A549 (cell line): ENCODE data around the gene MXRA5.

Experiments
- CBX8 ChIP-seq: fragments of 200-600 bp; sonication (generic); IDR thresholded peaks from 2 replicates; pipeline ENCODE4 v1.6.1; 2016
- EHMT2 ChIP-seq: fragments of 200-600 bp; sonication (generic); IDR thresholded peaks from 2 replicates; pipeline ENCODE4 v1.6.1; 2016; ENCODE audit warnings: antibody characterized with exemption, low read depth, mild to moderate bottlenecking, moderate library complexity
- EP300 ChIP-seq, 2 experiments: fragments of >200 bp; sonication (Bioruptor Twin); formaldehyde crosslinking; IDR thresholded peaks; 2 replicates in 1 of 2; 3 replicates in 1 of 2; pipeline ENCODE4 v1.6.1; 2016 to 2017
- ESRRA ChIP-seq: fragments of 150-350 bp; IDR thresholded peaks from 2 replicates; pipeline ENCODE4 v1.6.1; 2014; ENCODE audit warnings: mild to moderate bottlenecking, low read length, borderline replicate concordance
- FOSL2 ChIP-seq, 2 experiments: fragments of 450-650 bp in 1 of 2; fragments of >200 bp in 1 of 2; sonication (Bioruptor Twin) in 1 of 2; formaldehyde crosslinking; IDR thresholded peaks; 2 replicates each; pipeline versions ENCODE4 v1.5.0 to v1.6.1; 2016 to 2020; ENCODE audit warnings: mild to moderate bottlenecking in 1 of 2, moderate library complexity in 1 of 2
- HDAC2 ChIP-seq: fragments of 200-600 bp; sonication (generic); IDR thresholded peaks from 2 replicates; pipeline ENCODE4 v1.6.1; 2016
- POLR2A ChIP-seq: IDR thresholded peaks from 2 replicates; pipeline ENCODE4 v1.6.1; 2012; ENCODE audit warnings: mild to moderate bottlenecking, low read length
- RARB ChIP-seq: fragments of 250-450 bp; sonication (Bioruptor Pico); IDR thresholded peaks from 2 replicates; pipeline ENCODE4 v1.8.0; 2021; ENCODE audit warnings: mild to moderate bottlenecking, moderate library complexity
- RCOR1 ChIP-seq: fragments of 150-350 bp; IDR thresholded peaks from 2 replicates; pipeline ENCODE4 v1.6.1; 2014; ENCODE audit warnings: antibody characterized with exemption, low read length, low read depth
- TF ChIP-seq, protein P1 (sequence below): fragments of >200 bp; sonication (Bioruptor Twin); formaldehyde crosslinking; IDR thresholded peaks from 3 replicates; pipeline ENCODE4 v1.5.1; 2016
- TF ChIP-seq, protein P2 (sequence below): IDR thresholded peaks from 2 replicates; pipeline ENCODE4 v1.6.1; 2012

DNA sequence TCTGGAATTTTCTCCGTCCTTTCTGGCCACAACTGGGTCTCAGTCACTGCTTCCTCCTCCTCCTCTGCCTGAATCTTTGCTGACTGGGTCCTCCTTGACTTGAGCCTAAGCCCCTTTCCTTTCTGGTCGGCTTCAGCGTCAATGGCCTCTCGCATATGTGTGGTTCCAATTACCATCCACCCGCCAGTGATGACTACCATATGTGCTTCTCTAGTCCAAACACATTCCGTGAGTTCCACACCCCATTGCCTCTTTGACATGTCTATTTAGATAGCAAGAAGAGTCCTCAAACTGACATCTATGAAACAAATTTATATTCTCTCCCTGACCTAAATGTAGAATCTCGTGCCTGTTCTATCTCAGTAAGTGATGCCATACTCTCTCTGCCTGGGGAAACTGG is 19.8 kb downstream of the MXRA5 start:
- TF ChIP-seq, protein P1, sequence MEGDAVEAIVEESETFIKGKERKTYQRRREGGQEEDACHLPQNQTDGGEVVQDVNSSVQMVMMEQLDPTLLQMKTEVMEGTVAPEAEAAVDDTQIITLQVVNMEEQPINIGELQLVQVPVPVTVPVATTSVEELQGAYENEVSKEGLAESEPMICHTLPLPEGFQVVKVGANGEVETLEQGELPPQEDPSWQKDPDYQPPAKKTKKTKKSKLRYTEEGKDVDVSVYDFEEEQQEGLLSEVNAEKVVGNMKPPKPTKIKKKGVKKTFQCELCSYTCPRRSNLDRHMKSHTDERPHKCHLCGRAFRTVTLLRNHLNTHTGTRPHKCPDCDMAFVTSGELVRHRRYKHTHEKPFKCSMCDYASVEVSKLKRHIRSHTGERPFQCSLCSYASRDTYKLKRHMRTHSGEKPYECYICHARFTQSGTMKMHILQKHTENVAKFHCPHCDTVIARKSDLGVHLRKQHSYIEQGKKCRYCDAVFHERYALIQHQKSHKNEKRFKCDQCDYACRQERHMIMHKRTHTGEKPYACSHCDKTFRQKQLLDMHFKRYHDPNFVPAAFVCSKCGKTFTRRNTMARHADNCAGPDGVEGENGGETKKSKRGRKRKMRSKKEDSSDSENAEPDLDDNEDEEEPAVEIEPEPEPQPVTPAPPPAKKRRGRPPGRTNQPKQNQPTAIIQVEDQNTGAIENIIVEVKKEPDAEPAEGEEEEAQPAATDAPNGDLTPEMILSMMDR: no peak
- no peak for TF ChIP-seq EP300 (IDR thresholded peaks at IDR 0.05)
- TF ChIP-seq, protein P2, sequence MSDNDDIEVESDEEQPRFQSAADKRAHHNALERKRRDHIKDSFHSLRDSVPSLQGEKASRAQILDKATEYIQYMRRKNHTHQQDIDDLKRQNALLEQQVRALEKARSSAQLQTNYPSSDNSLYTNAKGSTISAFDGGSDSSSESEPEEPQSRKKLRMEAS: no peak
- no peak for TF ChIP-seq ESRRA
- TF ChIP-seq CBX8: no peak
- TF ChIP-seq HDAC2: no peak
- no peak for TF ChIP-seq RCOR1
- TF ChIP-seq FOSL2 (IDR thresholded peaks at IDR 0.05): no peak
- no peak for TF ChIP-seq FOSL2 (CRISPR knock-in tag; IDR thresholded peaks at IDR 0.05)
- TF ChIP-seq POLR2A: no peak
- TF ChIP-seq RARB (CRISPR knock-in tag): no peak
- no peak for TF ChIP-seq EHMT2
